Measurements from ENCODE around the gene OSBPL5. TPM values are rescaled to one million over a fixed set of nuclear protein-coding genes. Genes with fewer than 3 reads are reported as not detected.

The OSBPL5 gene
- total RNA-seq, 1 donor, result 49.7 TPM

DNA sequence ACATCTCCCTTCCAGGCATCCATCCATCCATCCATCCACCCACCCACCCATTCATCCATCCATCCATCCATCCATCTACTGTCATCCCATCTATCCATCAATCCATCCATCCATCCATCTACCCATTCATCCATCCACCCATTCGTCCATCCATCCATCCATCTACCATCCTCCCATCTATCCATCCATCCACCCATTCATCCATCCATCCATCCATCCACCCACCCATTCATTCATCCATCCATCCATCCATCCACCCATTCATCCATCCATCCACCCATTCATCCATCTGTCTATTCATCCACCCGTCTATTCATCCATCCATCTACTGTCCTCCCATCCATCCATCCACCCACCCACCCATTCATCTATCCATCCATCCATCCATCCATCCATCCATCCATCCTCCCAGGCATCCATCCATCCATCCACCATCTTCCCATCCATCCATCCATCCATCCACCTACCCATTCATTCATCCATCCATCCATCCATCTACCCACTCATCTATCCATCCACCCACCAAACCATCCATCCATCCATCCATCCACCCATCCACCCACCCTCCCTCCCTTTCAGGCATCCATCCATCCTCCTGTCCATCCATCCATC lies 33.7 kb downstream of the OSBPL5 start:
- TF ChIP-seq, protein P1, sequence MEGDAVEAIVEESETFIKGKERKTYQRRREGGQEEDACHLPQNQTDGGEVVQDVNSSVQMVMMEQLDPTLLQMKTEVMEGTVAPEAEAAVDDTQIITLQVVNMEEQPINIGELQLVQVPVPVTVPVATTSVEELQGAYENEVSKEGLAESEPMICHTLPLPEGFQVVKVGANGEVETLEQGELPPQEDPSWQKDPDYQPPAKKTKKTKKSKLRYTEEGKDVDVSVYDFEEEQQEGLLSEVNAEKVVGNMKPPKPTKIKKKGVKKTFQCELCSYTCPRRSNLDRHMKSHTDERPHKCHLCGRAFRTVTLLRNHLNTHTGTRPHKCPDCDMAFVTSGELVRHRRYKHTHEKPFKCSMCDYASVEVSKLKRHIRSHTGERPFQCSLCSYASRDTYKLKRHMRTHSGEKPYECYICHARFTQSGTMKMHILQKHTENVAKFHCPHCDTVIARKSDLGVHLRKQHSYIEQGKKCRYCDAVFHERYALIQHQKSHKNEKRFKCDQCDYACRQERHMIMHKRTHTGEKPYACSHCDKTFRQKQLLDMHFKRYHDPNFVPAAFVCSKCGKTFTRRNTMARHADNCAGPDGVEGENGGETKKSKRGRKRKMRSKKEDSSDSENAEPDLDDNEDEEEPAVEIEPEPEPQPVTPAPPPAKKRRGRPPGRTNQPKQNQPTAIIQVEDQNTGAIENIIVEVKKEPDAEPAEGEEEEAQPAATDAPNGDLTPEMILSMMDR (IDR thresholded peaks at IDR 0.05; ENCODE audit: insufficient read depth, low read depth, low read length), result no peak
- no peak overlapping the region for H3K4me3 ChIP-seq (ENCODE audit: low read depth, low read length)
- DNase-seq (ENCODE audit: low read depth), result no peak

DNA sequence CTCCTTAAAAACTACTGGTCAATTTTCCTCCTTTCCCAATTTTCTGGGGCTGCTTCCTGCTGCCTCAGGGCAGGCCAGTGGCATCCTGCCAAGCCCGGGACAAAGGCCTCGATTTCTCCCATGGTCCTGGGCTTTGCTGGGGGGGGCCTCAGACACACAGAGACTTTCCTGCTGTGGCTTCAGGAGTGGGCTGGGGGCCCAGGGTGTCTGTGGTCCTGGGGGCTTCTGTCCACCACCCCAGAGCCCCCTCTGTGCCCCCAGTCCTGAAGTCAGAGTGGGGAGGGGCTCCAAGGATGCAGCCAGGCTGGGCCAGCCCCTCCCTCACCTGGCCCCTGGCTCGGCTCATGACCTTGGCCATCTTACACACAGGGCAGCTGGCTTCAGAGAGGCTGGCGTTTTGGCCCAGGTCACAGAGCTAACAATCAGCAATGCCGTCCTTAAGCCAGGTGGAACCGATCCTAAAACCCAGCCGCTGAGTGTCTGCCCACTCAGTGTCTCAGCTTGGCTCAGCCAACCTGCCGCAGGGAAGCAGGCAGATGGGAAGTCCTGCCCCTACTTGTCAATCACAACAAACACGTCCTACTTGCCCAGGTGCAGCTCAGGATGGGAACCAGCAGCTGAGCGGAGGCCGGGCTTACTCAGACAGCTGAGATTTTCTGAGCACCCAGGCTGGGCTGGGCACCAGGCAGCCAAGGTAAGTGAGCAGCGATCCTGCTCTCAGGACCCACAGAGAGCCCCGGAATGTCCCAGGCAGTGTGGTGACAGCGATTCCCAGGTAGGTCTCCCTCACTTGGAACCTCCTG lies 34.6 kb downstream of the OSBPL5 start:
- TF ChIP-seq, protein P1 (IDR thresholded peaks at IDR 0.05; ENCODE audit: insufficient read depth, low read depth, low read length), result no peak
- no peak for DNase-seq (ENCODE audit: low read depth)

DNA sequence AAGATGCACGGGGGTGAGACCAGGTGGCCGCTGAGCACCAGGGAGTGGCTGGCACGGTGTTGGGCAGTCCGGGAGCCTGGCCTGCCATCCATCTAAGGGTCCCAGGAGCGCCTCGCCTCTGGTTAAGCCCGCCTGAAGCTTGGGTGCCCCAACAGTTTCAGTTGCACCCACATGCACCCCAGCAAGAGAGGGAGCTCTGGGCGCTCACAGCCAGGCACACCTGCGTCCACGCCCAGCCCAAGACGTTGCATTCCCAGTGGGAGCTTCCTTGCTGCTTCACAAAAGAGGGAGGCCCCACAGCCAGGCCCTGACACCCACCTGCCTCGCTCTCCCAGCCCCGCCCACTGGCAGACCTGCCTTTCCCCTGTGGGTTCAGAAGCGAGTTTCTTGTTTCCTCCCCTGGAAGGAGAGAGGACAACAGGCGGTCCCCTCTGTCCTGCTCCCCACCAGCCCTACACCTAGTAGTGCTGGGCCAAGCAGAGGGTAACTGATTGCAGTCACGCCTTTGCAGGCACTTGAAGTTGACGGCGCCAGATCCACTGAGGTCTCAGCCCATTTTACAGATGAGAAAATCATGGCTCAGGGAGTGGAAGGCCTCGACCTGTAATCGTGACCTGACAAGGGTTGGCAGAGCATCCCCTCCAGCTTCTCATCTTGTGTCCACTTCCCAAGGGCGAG lies 35.4 kb downstream of the OSBPL5 start:
- TF ChIP-seq, protein P1 (IDR thresholded peaks at IDR 0.05; ENCODE audit: insufficient read depth, low read depth, low read length), result no peak
- no peak for DNase-seq (ENCODE audit: low read depth)
- H3K4me3 ChIP-seq (ENCODE audit: low read depth, low read length), result no peak overlapping the region

More for the DNA sequence above, 34.6 kb downstream of the OSBPL5 start:
- H3K4me3 ChIP-seq (ENCODE audit: low read depth, low read length), result no peak overlapping the region

DNA sequence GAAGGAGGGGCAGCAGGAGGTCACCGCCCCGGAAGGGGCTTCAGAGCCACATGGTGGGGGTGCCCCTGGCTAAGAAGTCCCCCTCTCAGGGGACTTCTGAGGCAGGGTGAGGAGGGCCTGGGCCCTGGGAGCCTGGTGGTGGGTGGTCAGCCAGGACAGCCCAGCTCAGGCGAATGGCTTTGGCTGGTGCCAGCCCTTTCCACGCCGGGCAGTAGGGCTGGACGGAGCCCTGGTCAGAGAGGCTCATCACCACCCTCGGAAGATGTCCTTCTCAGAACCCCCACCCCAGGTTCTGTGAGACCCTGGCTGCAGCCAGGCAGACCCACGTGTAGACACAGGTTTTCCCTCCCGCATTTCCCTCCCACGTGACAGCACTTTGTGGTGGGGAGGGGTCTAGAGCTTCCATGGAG lies 35.9 kb downstream of the OSBPL5 start:
- DNase-seq (ENCODE audit: low read depth), result no peak
- TF ChIP-seq, protein P1 (IDR thresholded peaks at IDR 0.05; ENCODE audit: insufficient read depth, low read depth, low read length), result no peak

DNA sequence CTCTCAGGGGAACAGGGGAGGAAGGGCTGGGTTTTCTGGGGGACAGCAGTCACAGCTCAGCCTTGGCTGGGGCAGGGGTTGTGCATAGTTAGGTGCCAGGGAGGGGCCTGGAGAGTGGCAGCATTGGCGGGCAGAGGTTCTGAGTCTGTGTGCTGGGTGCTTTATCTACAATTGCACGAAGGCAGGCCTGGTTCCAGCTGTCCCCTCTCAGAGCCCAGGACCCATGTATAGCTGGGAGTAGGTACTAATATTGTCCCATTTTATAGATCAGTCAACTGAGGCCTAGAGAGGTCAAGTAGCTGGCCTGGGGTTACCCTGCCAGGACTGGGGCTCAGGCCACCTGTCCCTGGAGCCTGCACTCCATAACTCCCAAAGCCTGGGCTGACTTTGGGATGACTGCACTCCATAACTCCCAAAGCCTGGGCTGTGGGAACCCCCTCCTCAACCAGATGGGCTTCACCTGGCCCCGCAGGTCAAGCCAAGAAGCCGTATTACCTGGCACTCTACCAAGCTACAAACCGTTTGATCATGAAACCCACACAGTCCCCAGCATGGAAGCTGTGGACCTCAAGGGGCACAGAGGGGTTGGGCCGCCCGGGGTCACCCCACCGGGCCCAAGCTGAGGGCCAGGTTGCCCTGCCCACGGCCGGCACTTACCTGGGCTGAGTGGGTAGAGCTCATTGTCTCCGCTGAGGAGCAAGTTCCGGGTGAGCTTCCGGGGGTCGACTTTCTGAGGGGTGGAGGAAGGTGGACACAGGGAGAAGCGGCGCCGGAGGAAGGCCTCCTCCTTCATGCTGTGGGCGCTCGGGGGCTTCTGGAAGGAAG lies 36.5 kb downstream of the OSBPL5 start:
- TF ChIP-seq, protein P1 (IDR thresholded peaks at IDR 0.05; ENCODE audit: insufficient read depth, low read depth, low read length), result no peak
- no peak overlapping the region for H3K4me3 ChIP-seq (ENCODE audit: low read depth, low read length)
- DNase-seq (ENCODE audit: low read depth), result no peak

More for the DNA sequence above, 35.9 kb downstream of the OSBPL5 start:
- no peak overlapping the region for H3K4me3 ChIP-seq (ENCODE audit: low read depth, low read length)

DNA sequence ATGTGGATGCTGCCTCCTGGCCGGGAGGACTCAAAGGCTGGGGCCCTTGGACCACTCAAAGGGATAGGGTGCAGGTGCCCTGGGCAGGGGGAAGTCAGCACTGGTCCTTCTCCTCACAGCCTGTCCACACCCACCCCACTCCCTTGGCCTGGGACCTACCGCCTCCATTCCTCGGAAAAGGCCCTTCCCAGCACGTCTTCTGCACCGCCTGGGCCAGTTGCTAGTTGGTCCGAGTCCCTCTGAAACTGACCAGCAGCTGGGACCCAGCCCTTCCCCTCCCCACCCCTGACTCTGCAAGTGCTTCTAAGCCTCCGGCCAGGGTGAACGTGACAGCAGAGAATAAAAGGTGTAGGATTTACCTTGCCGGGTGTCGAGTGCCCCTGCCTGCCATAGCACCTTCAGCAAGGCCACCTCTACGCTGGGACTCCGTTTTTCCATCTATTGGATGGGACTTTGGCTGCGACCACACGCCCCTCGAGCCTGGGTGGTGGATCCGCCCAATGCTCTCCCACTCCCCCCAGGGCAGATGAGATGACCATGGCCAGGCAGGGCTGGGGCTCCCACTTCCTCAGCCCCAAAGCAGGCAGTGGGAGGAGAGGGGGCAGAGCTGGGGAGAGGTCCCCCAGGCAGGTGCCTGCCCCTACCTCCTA lies 37.3 kb downstream of the OSBPL5 start:
- no peak overlapping the region for H3K4me3 ChIP-seq (ENCODE audit: low read depth, low read length)
- DNase-seq (ENCODE audit: low read depth), result no peak

More for the DNA sequence above, 37.3 kb downstream of the OSBPL5 start:
- TF ChIP-seq, protein P1 (IDR thresholded peaks at IDR 0.05; ENCODE audit: insufficient read depth, low read depth, low read length), result no peak

Data from fibroblast of villous mesenchyme (primary cell).